PC-9 (cell line): ENCODE results near the gene TMSB4X. TPM values are rescaled to one million over a fixed set of nuclear protein-coding genes. Genes with fewer than 3 reads are reported as not detected.

Experiments
- BruUV-seq: library from RNA; stranded (reverse); fragments of 400-500 nt; replicated peaks from 2 replicates; lab custom pipeline; 2021; lab: Mats Ljungman, UMichigan
- CTCF ChIA-PET: fragments of 300-600 bp; sonication (Branson Sonifier 250); formaldehyde crosslinking; loops from one replicate; lab custom pipeline; 2022; ENCODE audit warnings: antibody characterized with exemption; lab: Charles Lee
- POLR2A ChIA-PET: fragments of 300-600 bp; sonication (Branson Sonifier 250); formaldehyde crosslinking; loops from one replicate; lab custom pipeline; 2022; ENCODE audit warnings: antibody characterized with exemption; ENCODE audit not compliant: unreplicated experiment; lab: Charles Lee
- DNase-seq, 2 experiments: peaks; one replicate each; pipeline versions ENCODE4 v3.0.0 to v3.0.0-alpha.2; 2015 to 2022; ENCODE audit warnings: mixed read lengths in 1 of 2
- H2AFZ ChIP-seq: fragments of 200-600 bp; sonication (generic); 2 replicates; pipeline ENCODE4 v1.8.1; 2017; ENCODE audit warnings: antibody characterized with exemption
- H3F3A ChIP-seq: fragments of 200-600 bp; sonication (generic); 2 replicates; pipeline ENCODE4 v1.8.1; 2017; ENCODE audit warnings: antibody characterized with exemption, mild to moderate bottlenecking, low read depth; ENCODE audit not compliant: insufficient read depth
- H3K27ac ChIP-seq: fragments of 200-600 bp; sonication (generic); 2 replicates; pipeline ENCODE4 v1.6.1; 2016; ENCODE audit warnings: mixed run types
- H3K27me3 ChIP-seq: fragments of 200-600 bp; sonication (generic); 2 replicates; pipeline ENCODE4 v1.6.1; 2016; ENCODE audit warnings: low read depth, mixed run types; ENCODE audit not compliant: insufficient read depth
- H3K36me3 ChIP-seq: fragments of 200-600 bp; sonication (generic); 2 replicates; pipeline ENCODE4 v1.6.1; 2016; ENCODE audit warnings: low read depth, mixed run types
- H3K4me1 ChIP-seq: fragments of 200-600 bp; sonication (generic); replicated peaks from 2 replicates; pipeline ENCODE4 v1.6.1; 2016; ENCODE audit warnings: mixed run types; ENCODE audit not compliant: insufficient read depth
- H3K4me2 ChIP-seq: fragments of 200-600 bp; sonication (generic); 2 replicates; pipeline ENCODE4 v1.6.1; 2017; ENCODE audit warnings: mixed run types
- H3K4me3 ChIP-seq: fragments of 200-600 bp; sonication (generic); 2 replicates; pipeline ENCODE4 v1.6.1; 2016; ENCODE audit warnings: mixed run types
- H3K79me2 ChIP-seq: fragments of 200-600 bp; sonication (generic); 2 replicates; pipeline ENCODE4 v1.6.1; 2017; ENCODE audit warnings: low read depth, mixed run types
- H3K9me2 ChIP-seq: fragments of 200-600 bp; sonication (generic); 2 replicates; pipeline ENCODE4 v1.8.1; 2017; ENCODE audit warnings: mild to moderate bottlenecking; ENCODE audit not compliant: insufficient read depth
- H3K9me3 ChIP-seq: fragments of 200-600 bp; sonication (generic); 2 replicates; pipeline ENCODE4 v1.8.1; 2016; ENCODE audit warnings: low read depth; ENCODE audit not compliant: insufficient read depth
- H4K20me1 ChIP-seq: fragments of 200-600 bp; sonication (generic); 2 replicates; pipeline ENCODE4 v1.8.1; 2017; ENCODE audit not compliant: insufficient read depth
- CTCF ChIP-seq: fragments of 200-600 bp; sonication (generic); conservative IDR thresholded peaks from 2 replicates; pipeline ENCODE4 v1.6.1; 2017; ENCODE audit warnings: mixed run types, antibody characterized with exemption, mild to moderate bottlenecking, moderate library complexity
- EZH2 ChIP-seq: fragments of 200-600 bp; sonication (generic); IDR thresholded peaks from 2 replicates; pipeline ENCODE4 v1.8.0; 2017; ENCODE audit warnings: antibody characterized with exemption, low read depth
- intact Hi-C: fragments of 100-400 bp; cut with micrococcal nuclease; formaldehyde crosslinking; loops from one replicate; pipeline ENCODE4 v1.10.0; 2022; ENCODE audit not compliant: unreplicated experiment
- total RNA-seq: library from RNA; stranded (reverse); gene quantifications from 2 replicates; pipeline ENCODE4 v1.2.3, GENCODE V29; 2021

TMSB4X gene
- total RNA-seq, 1 experiment from 2014 or later: 2,589 TPM

GRCh38 chrX:12981880-12982279, 7.0 kb downstream of the TMSB4X start:
- intact Hi-C loops: no loop called here
- POLR2A ChIA-PET: interaction anchor here (0.7 kb wide), 1 partner anchor 719 kb away, joined by 3 read pairs; no protein-coding TSS in a partner anchor
- DNase-seq: no peak
- no peaks in the 10 kb centered on the region for H3K27me3 ChIP-seq
- no TSS peak for BruUV-seq
- peaks cover 51% of the 10 kb centered on the region; the same call in 1 of the 2 replicates for H3F3A ChIP-seq
- H3K4me3 ChIP-seq: no peak overlapping the region
- H2AFZ ChIP-seq: no peak overlapping the region
- H3K4me2 ChIP-seq: no peak overlapping the region
- no peaks in the 10 kb centered on the region for H3K9me3 ChIP-seq
- CTCF ChIA-PET: no interaction called here
- H3K36me3 ChIP-seq: peaks cover 9% of the 10 kb centered on the region
- TF ChIP-seq CTCF (no peak), EZH2 (no peak)
- H4K20me1 ChIP-seq: no peaks in the 10 kb centered on the region; the same call in 1 of the 2 replicates
- H3K4me1 ChIP-seq: peaks cover 55% of the 10 kb centered on the region
- no peaks in the 10 kb centered on the region for H3K9me2 ChIP-seq
- H3K27ac ChIP-seq: no peak overlapping the region
- H3K79me2 ChIP-seq: peaks cover 17% of the 10 kb centered on the region

GRCh38 chrX:12984603-12985319, 9.9 kb downstream of the TMSB4X start:
- TF ChIP-seq CTCF (no peak), EZH2 (no peak)
- H3K9me2 ChIP-seq: no peaks in the 10 kb centered on the region
- peak overlapping the region; percentile 68 for H3K4me2 ChIP-seq
- H3K36me3 ChIP-seq: no peaks in the 10 kb centered on the region
- intact Hi-C loops: loop anchor here (1.0 to 2.0 kb wide), 3 partner anchors 45 to 414 kb away; no protein-coding TSS in a partner anchor
- H3F3A ChIP-seq: peaks cover 42% of the 10 kb centered on the region
- peak overlapping the region; percentile 56; the same call in 1 of the 2 replicates for H2AFZ ChIP-seq
- H3K79me2 ChIP-seq: no peaks in the 10 kb centered on the region
- H4K20me1 ChIP-seq: no peaks in the 10 kb centered on the region
- H3K27ac ChIP-seq: peak overlapping the region; percentile 91
- CTCF ChIA-PET: no interaction called here
- H3K27me3 ChIP-seq: no peaks in the 10 kb centered on the region
- POLR2A ChIA-PET: interaction anchor here (0.6 kb wide), 1 partner anchor 38 kb away, joined by 3 read pairs; no protein-coding TSS in a partner anchor
- H3K9me3 ChIP-seq: no peaks in the 10 kb centered on the region
- peak overlapping the region; percentile 23; the same call in 1 of the 2 replicates for H3K4me3 ChIP-seq
- no TSS peak for BruUV-seq
- peak; percentile 85 to 88 for DNase-seq
- H3K4me1 ChIP-seq: peaks cover 56% of the 10 kb centered on the region

- intact Hi-C loops: loop anchor here (2.0 kb wide), 1 partner anchor 301 kb away; no protein-coding TSS in a partner anchor
- Histone ChIP-seq H3K27me3 (no peaks in the 10 kb centered on the region), H3K9me2 (no peaks in the 10 kb centered on the region), H3K9me3 (no peaks in the 10 kb centered on the region), H3K79me2 (no peaks in the 10 kb centered on the region), H2AFZ (peak overlapping the region; percentile 56; the same call in 1 of the 2 replicates), H3K36me3 (no peaks in the 10 kb centered on the region), H3K4me1 (peaks cover 59% of the 10 kb centered on the region), H3K4me3 (peak overlapping the region; percentile 23; the same call in 1 of the 2 replicates), H4K20me1 (no peaks in the 10 kb centered on the region), H3F3A (peaks cover 42% of the 10 kb centered on the region), H3K27ac (peak overlapping the region; percentile 91), H3K4me2 (peak overlapping the region; percentile 68)
- BruUV-seq: no TSS peak
- ChIA-PET CTCF (no interaction called here), POLR2A (no interaction called here)
- TF ChIP-seq CTCF (no peak), EZH2 (no peak)
- no peak for DNase-seq
These were observed 10.4 kb downstream of the TMSB4X start for GRCh38 chrX:12985331-12985730.
